ENCODE results near the gene CNPY4. TPM values are rescaled to one million over a fixed set of nuclear protein-coding genes. Genes with fewer than 3 reads are reported as not detected.

Gene CNPY4
- total and polyA plus RNA-seq, 2 donors (not counting 3 experiments of a cell fraction or from before 2014, with no cell fraction given) = 28.6 to 33.7 TPM

GRCh38 chr7:100118388-100119071 is 904 bp upstream of the CNPY4 start:
- H3K27ac ChIP-seq (ENCODE audit: insufficient read depth, low read depth, low read length) = peak overlapping the region; percentile 83
- POLR2A ChIA-PET = no interaction called here
- intact Hi-C loops (cut with micrococcal nuclease) (loop anchor here (1.0 kb wide), 2 partner anchors 17 to 30 kb away; partner anchors contain the start of genes AP4M1, LAMTOR4 and MCM7), dilution Hi-C loops (cut with MboI; ENCODE audit: extremely low pct_ligation_motif_present, low sequenced_read_pairs) (no loop called here)
- peak overlapping the region; percentile 76 for H2AFZ ChIP-seq (ENCODE audit: low read depth, low read length)
- peak overlapping the region; percentile 67 for H3K4me2 ChIP-seq (ENCODE audit: insufficient read depth, low read length)
- BruUV-seq (replicated peaks) = TSS peak; percentile 54
- no peak for DNase-seq (ENCODE audit: low read depth, low spot score)
- peak overlapping the region; percentile 70 to 89 (median 77) for H3K4me3 ChIP-seq (replicated peaks in 1 of 3; ENCODE audit: insufficient read depth in 1 of 3, low read depth in 1 of 3, low read length in 3 of 3)
- peaks cover 10% of the 10 kb centered on the region for H3K79me2 ChIP-seq (ENCODE audit: control insufficient read depth, insufficient read depth, low read length)
- no peaks in the 10 kb centered on the region for H3K9me1 ChIP-seq (replicated peaks; ENCODE audit: control insufficient read depth, extremely low read depth, insufficient read depth, low read length)
- no peaks in the 10 kb centered on the region for H3K9me3 ChIP-seq (replicated peaks; ENCODE audit: control insufficient read depth, insufficient read depth, low read length)
- CTCF ChIA-PET = no interaction called here
- peaks cover 11% of the 10 kb centered on the region for H3K4me1 ChIP-seq (ENCODE audit: control insufficient read depth, extremely low read depth, insufficient read depth, low read length)
- TF ChIP-seq POLR2AphosphoS5 (IDR thresholded peaks at IDR 0.05; ENCODE audit: insufficient read depth, low read depth, low read length) (no peak), MYC (IDR thresholded peaks at IDR 0.05; ENCODE audit: low read depth, low read length) (no peak), FOS (IDR thresholded peaks at IDR 0.05; ENCODE audit: borderline replicate concordance, insufficient read depth, low read length) (no peak), JUN (IDR thresholded peaks at IDR 0.05; ENCODE audit: borderline replicate concordance, insufficient read depth, insufficient read length, low read depth) (no peak), POLR2A (IDR thresholded peaks at IDR 0.05; ENCODE audit: low read depth, low read length) (no peak), EZH2 (IDR thresholded peaks at IDR 0.05; ENCODE audit: borderline replicate concordance, low read depth, low read length, severe bottlenecking) (no peak), GATA2 (IDR thresholded peaks at IDR 0.05; ENCODE audit: insufficient read depth, insufficient read length, low read depth, low read length) (no peak)
- TF ChIP-seq, protein P1, sequence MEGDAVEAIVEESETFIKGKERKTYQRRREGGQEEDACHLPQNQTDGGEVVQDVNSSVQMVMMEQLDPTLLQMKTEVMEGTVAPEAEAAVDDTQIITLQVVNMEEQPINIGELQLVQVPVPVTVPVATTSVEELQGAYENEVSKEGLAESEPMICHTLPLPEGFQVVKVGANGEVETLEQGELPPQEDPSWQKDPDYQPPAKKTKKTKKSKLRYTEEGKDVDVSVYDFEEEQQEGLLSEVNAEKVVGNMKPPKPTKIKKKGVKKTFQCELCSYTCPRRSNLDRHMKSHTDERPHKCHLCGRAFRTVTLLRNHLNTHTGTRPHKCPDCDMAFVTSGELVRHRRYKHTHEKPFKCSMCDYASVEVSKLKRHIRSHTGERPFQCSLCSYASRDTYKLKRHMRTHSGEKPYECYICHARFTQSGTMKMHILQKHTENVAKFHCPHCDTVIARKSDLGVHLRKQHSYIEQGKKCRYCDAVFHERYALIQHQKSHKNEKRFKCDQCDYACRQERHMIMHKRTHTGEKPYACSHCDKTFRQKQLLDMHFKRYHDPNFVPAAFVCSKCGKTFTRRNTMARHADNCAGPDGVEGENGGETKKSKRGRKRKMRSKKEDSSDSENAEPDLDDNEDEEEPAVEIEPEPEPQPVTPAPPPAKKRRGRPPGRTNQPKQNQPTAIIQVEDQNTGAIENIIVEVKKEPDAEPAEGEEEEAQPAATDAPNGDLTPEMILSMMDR (IDR thresholded peaks at IDR 0.05; ENCODE audit: extremely low read depth in 1 of 2, insufficient read depth in 1 of 2, low read depth in 1 of 2, low read length in 2 of 2) = no peak
- TF ChIP-seq, protein P2, sequence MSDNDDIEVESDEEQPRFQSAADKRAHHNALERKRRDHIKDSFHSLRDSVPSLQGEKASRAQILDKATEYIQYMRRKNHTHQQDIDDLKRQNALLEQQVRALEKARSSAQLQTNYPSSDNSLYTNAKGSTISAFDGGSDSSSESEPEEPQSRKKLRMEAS (IDR thresholded peaks at IDR 0.05; ENCODE audit: insufficient read depth, insufficient read length) = no peak
- no peaks in the 10 kb centered on the region for H4K20me1 ChIP-seq (replicated peaks; ENCODE audit: control insufficient read depth, extremely low read depth, insufficient read depth, low read length)
- H3K36me3 ChIP-seq (ENCODE audit: control insufficient read depth in 2 of 2, extremely low read depth in 1 of 2, insufficient read depth in 2 of 2, low read length in 2 of 2) = peaks cover 0 to 4% of the 10 kb centered on the region in 2 experiments
- H3K9ac ChIP-seq (replicated peaks; ENCODE audit: extremely low read depth, insufficient read depth, low read length) = peak overlapping the region; percentile 76
- no peak for FAIRE-seq
- H3K27me3 ChIP-seq (ENCODE audit: control insufficient read depth in 2 of 2, insufficient read depth in 2 of 2, low read length in 2 of 2) = no peaks in the 10 kb centered on the region
